SK-N-SH (cell line): ENCODE data around the gene LSM2. TPM values are rescaled to one million over a fixed set of nuclear protein-coding genes. Genes with fewer than 3 reads are reported as not detected.

Experiments
- CTCF ChIA-PET: fragments of 300-600, 350-600 bp; formaldehyde crosslinking; extraction: SDS; loops from one replicate; lab custom pipeline; 2021; lab: Yijun Ruan, JAX
- POLR2A ChIA-PET: fragments of 350-600 bp; sonication (Branson Sonifier 250); formaldehyde crosslinking; extraction: SDS; loops from one replicate; lab custom pipeline; 2020; ENCODE audit warnings: antibody characterized with exemption, inconsistent platforms; lab: Yijun Ruan, JAX
- DNase-seq: peaks from one replicate; pipeline ENCODE4 v3.0.0; 2012
- H2AFZ ChIP-seq: fragments of 200-600 bp; sonication (generic); 2 replicates; pipeline ENCODE4 v1.8.1; 2016; ENCODE audit warnings: antibody characterized with exemption, mild to moderate bottlenecking, low read depth
- H3F3A ChIP-seq: fragments of 200-600 bp; sonication (generic); replicated peaks from 2 replicates; pipeline ENCODE3; 2016; ENCODE audit warnings: antibody characterized with exemption, mild to moderate bottlenecking; ENCODE audit not compliant: insufficient read depth
- H3K27ac ChIP-seq, 2 experiments: fragments of 200-500 bp in 1 of 2; fragments of 200-600 bp in 1 of 2; sonication (Bioruptor generic) in 1 of 2; sonication (generic), shearing (Covaris generic) in 1 of 2; 2 replicates each; pipeline versions ENCODE4 v1.5.1 to v1.6.1; 2014 to 2016; ENCODE audit warnings: low read depth in 2 of 2, inconsistent platforms in 1 of 2, low read length in 1 of 2, mild to moderate bottlenecking in 1 of 2, mixed read lengths in 1 of 2
- H3K27me3 ChIP-seq: fragments of 200-600 bp; sonication (generic), shearing (Covaris generic); 2 replicates; pipeline ENCODE4 v1.6.1; 2016; ENCODE audit warnings: mixed run types; ENCODE audit not compliant: insufficient read depth
- H3K36me3 ChIP-seq, 2 experiments: fragments of 200-500 bp in 1 of 2; fragments of 200-600 bp in 1 of 2; sonication (Bioruptor generic) in 1 of 2; sonication (generic) in 1 of 2; replicated peaks in 1 of 2; 2 replicates each; pipeline versions ENCODE3 to v1.5.1; 2014 to 2016; ENCODE audit warnings: low read length in 1 of 2, mild to moderate bottlenecking in 1 of 2; ENCODE audit not compliant: insufficient read depth in 2 of 2, control insufficient read depth in 1 of 2
- H3K4me1 ChIP-seq, 2 experiments: fragments of 200-500 bp in 1 of 2; fragments of 200-600 bp in 1 of 2; sonication (Bioruptor generic) in 1 of 2; sonication (generic), shearing (Covaris generic) in 1 of 2; 2 replicates each; pipeline versions ENCODE4 v1.5.1 to v1.6.1; 2014 to 2016; ENCODE audit warnings: low read depth in 1 of 2, low read length in 1 of 2, mixed run types in 1 of 2; ENCODE audit not compliant: insufficient read depth in 2 of 2, control insufficient read depth in 1 of 2
- H3K4me2 ChIP-seq: fragments of 200-600 bp; sonication (generic), shearing (Covaris generic); 2 replicates; pipeline ENCODE4 v1.6.1; 2017; ENCODE audit warnings: mixed run types
- H3K4me3 ChIP-seq, 2 experiments: fragments of 200-500 bp in 1 of 2; fragments of 200-600 bp in 1 of 2; sonication (Bioruptor generic) in 1 of 2; sonication (generic), shearing (Covaris generic) in 1 of 2; 2 replicates each; pipeline versions ENCODE4 v1.5.1 to v1.8.1; 2014 to 2016; ENCODE audit warnings: low read depth in 2 of 2, inconsistent platforms in 1 of 2, low read length in 1 of 2, mild to moderate bottlenecking in 1 of 2, mixed read lengths in 1 of 2, moderate library complexity in 1 of 2
- H3K79me2 ChIP-seq: fragments of 200-600 bp; sonication (generic); 2 replicates; pipeline ENCODE4 v1.8.1; 2017; ENCODE audit warnings: mild to moderate bottlenecking; ENCODE audit not compliant: insufficient read depth
- H3K9ac ChIP-seq: fragments of 200-600 bp; sonication (generic); 2 replicates; pipeline ENCODE4 v1.6.1; 2017; ENCODE audit warnings: mixed run types
- H3K9me2 ChIP-seq: fragments of 200-600 bp; sonication (generic); 2 replicates; pipeline ENCODE4 v1.6.1; 2017; ENCODE audit warnings: mixed run types
- H3K9me3 ChIP-seq: fragments of 200-600 bp; sonication (generic); 2 replicates; pipeline ENCODE4 v1.6.1; 2017; ENCODE audit warnings: mixed run types, mild to moderate bottlenecking, moderate library complexity
- H4K20me1 ChIP-seq: fragments of 200-600 bp; sonication (generic); 2 replicates; pipeline ENCODE4 v1.6.1; 2017; ENCODE audit warnings: mild to moderate bottlenecking, mixed run types; ENCODE audit not compliant: insufficient read depth
- CHD2 ChIP-seq: fragments of 150-350 bp; IDR thresholded peaks from 2 replicates; pipeline ENCODE4 v1.6.1; 2018; ENCODE audit warnings: low read length; ENCODE audit not compliant: partially characterized antibody
- EP300 ChIP-seq, 2 experiments: IDR thresholded peaks; 2 replicates each; pipeline versions ENCODE4 v1.4.0 to v1.6.1; 2012; ENCODE audit warnings: borderline replicate concordance in 1 of 2, low read depth in 1 of 2, low read length in 1 of 2
- FOXM1 ChIP-seq: IDR thresholded peaks from 2 replicates; pipeline ENCODE4 v1.4.0; 2012; ENCODE audit warnings: low read depth, mild to moderate bottlenecking
- GABPA ChIP-seq: IDR thresholded peaks from 2 replicates; pipeline ENCODE4 v1.4.0; 2012; ENCODE audit warnings: low read depth, mild to moderate bottlenecking
- IRF3 ChIP-seq: fragments of 150-350 bp; IDR thresholded peaks from 2 replicates; pipeline ENCODE4 v1.6.1; 2016; ENCODE audit warnings: mild to moderate bottlenecking, low read depth, low read length
- JUND ChIP-seq: IDR thresholded peaks from 2 replicates; pipeline ENCODE4 v1.4.0; 2012
- MEF2A ChIP-seq: IDR thresholded peaks from 2 replicates; pipeline ENCODE4 v1.4.0; 2012; ENCODE audit warnings: low read depth, borderline replicate concordance
- MXI1 ChIP-seq: IDR thresholded peaks from 2 replicates; pipeline ENCODE4 v1.6.1; 2012; ENCODE audit warnings: mild to moderate bottlenecking, low read depth, low read length, improper control_type of control experiment
- NRF1 ChIP-seq: IDR thresholded peaks from 2 replicates; pipeline ENCODE4 v1.6.1; 2012; ENCODE audit warnings: low read depth, mild to moderate bottlenecking, low read length
- PBX3 ChIP-seq: IDR thresholded peaks from 2 replicates; pipeline ENCODE4; 2012
- POLR2AphosphoS5 ChIP-seq: IDR thresholded peaks from 2 replicates; pipeline ENCODE4 v1.6.1; 2012; ENCODE audit warnings: low read depth, low read length
- REST ChIP-seq: IDR thresholded peaks from 2 replicates; pipeline ENCODE4 v1.6.1; 2012; ENCODE audit warnings: mild to moderate bottlenecking, low read depth, low read length, moderate library complexity
- RFX5 ChIP-seq: IDR thresholded peaks from 2 replicates; pipeline ENCODE4 v1.6.1; 2012; ENCODE audit warnings: mild to moderate bottlenecking, improper control_type of control experiment, low read length
- SMC3 ChIP-seq: IDR thresholded peaks from 2 replicates; pipeline ENCODE4 v1.6.1; 2012; ENCODE audit warnings: low read depth, low read length, improper control_type of control experiment
- TEAD4 ChIP-seq: IDR thresholded peaks from 2 replicates; pipeline ENCODE4 v1.4.0; 2012; ENCODE audit warnings: mild to moderate bottlenecking, borderline replicate concordance; ENCODE audit not compliant: insufficient read depth
- USF1 ChIP-seq: IDR thresholded peaks from 2 replicates; pipeline ENCODE4 v1.4.0; 2012; ENCODE audit warnings: low read depth, borderline replicate concordance
- WGBS: methylation state at CpG from one replicate; pipeline ENCODE4 v1.1.6; 2017; ENCODE audit warnings: low lambda C conversion rate; 5-methylcytosine and 5-hydroxymethylcytosine counted together
- polyA plus RNA-seq, 3 experiments: library from polyadenylated mRNA; depleted of rRNA; stranded (reverse); fragments of >200 nt; gene quantifications; 2 replicates each; pipeline ENCODE4 v1.2.3, GENCODE V29; 2012

The LSM2 gene
- polyA plus RNA-seq, 1 of the 3 experiments (the other 2 are of a cell fraction) = 79.1 TPM

- TF ChIP-seq SMC3 (no peak), TEAD4 (no peak), PBX3 (peak; percentile 50), RFX5 (no peak), GABPA (no peak), CHD2 (no peak), EP300 (IDR thresholded peaks at IDR 0.05; ENCODE audit: borderline replicate concordance in 1 of 2, low read depth in 1 of 2, low read length in 1 of 2) (peak in 1 of 2 experiments; percentile 14; a peak in 1 of 4 replicates), USF1 (no peak), MEF2A (peak; percentile 54; the same call in 1 of the 2 replicates), FOXM1 (no peak)
Measured at GRCh38 chr6:31776989-31777666, 29.6 kb downstream of the LSM2 start, which contains the start of gene VWA7 (continued).

GRCh38 chr6:31776485-31776988, 30.2 kb downstream of the LSM2 start:
- H3K27me3 ChIP-seq = no peaks in the 10 kb centered on the region
- no peak overlapping the region for H2AFZ ChIP-seq
- H3K4me1 ChIP-seq = peaks cover 9 to 10% of the 10 kb centered on the region in 2 experiments; a peak in 2 of 4 replicates
- POLR2A ChIA-PET = no interaction called here
- H4K20me1 ChIP-seq = no peaks in the 10 kb centered on the region
- 53% methylated on average over 13 of the region's 14 CpGs for WGBS
- H3K9ac ChIP-seq = 0 out of 2 replicates have a peak overlapping the region, but pooled peaks have one; percentile 23
- no peak overlapping the region for H3K27ac ChIP-seq
- DNase-seq = no peak
- H3F3A ChIP-seq = peaks cover 3% of the 10 kb centered on the region
- no peaks in the 10 kb centered on the region for H3K9me2 ChIP-seq
- H3K9me3 ChIP-seq = no peaks in the 10 kb centered on the region
- no peak overlapping the region for H3K4me3 ChIP-seq
- no peak for TF ChIP-seq POLR2AphosphoS5
- TF ChIP-seq NRF1 = no peak
- no peak for TF ChIP-seq RFX5
- no peak for TF ChIP-seq IRF3
- no peak for TF ChIP-seq REST
- no peak for TF ChIP-seq JUND
- TF ChIP-seq MXI1 = no peak
- H3K4me2 ChIP-seq = peak overlapping the region; percentile 69
- H3K79me2 ChIP-seq = no peaks in the 10 kb centered on the region
- CTCF ChIA-PET = interaction anchor here (2.0 to 9.9 kb wide), 2 partner anchors 9 to 14 kb away, joined by 8 to 62 read pairs; no protein-coding TSS in a partner anchor
- peaks cover 0 to 29% of the 10 kb centered on the region in 2 experiments for H3K36me3 ChIP-seq
